GM21529 (cell line): Measurements from ENCODE around the gene VPS33B.
A peak's percentile ranks its signal among the peaks of the same experiment; 100 is the strongest.
"Not testable (repeated sequence)": the region's sequence is repeated elsewhere in the genome, so short reads cannot be mapped to it uniquely, and the experiment has no call there.

ENCODE experiments used
- ATAC-seq: cut with Tn5 transposase; IDR thresholded peaks from one replicate; pipeline ENCODE4 v1.9.1; 2021; ENCODE audit not compliant: unreplicated experiment

Gene VPS33B

DNA sequence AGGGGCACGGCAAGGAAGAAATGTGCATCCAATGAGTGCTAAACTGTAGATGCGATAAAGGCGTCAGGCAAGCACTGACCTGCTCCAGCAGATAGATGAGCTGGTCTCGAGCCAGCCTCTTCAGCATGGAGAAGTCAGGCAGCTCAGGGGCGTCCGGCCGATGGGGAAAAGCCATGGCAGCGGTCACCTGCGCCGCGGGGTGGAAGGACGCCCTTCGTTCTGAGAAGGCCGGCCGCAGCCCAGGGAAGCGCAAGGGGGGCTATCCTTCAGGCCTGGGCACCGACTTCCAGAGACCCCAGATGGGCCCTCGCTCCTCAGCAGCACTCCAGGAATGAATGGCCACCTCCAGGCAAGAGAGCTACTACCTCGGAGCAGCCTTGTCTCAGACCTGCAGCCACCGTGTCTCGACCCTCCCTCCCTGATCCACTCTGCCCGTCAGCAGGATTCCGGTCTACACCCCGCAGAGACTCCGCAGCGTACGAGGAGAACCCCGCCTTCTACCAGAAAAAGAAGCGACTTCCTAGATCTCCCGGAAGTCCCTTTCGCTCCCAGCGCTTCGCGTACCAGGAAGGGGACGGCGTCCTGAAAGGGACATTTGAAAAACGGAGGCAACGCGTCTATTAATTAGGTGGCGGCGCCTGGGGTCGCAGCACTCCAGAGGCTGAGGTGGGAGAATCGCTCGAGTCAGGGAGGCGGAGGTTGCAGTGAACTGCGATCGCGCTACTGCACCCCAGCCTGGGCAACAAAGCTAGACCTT lies at the start of gene VPS33B:
Gene VPS33B, minus strand, starts transcription at position 520 of the 757 bp plus-strand sequence. Its CDS starts 345 bp downstream, at position 175.
- peak; percentile 74 for ATAC-seq

DNA sequence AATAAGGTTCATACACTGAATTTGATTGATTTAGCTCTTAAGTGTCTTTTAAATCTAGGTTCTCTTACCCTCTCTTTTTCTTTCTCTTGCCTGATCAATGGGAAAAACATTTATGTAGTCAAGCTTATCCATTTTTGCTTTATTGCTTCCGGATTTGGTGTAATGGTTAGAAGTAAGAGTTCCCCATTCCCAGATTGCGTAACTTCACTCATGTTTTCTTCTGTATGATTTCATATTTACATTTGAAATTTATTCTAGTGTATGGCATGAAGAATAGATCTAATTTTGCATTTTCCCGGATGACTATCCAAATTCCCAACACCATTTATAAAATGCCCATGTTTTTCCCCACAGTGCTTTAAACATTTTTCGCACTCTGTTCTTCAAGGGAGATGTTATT lies 49.8 kb upstream of the VPS33B start:
- ATAC-seq = no peak

DNA sequence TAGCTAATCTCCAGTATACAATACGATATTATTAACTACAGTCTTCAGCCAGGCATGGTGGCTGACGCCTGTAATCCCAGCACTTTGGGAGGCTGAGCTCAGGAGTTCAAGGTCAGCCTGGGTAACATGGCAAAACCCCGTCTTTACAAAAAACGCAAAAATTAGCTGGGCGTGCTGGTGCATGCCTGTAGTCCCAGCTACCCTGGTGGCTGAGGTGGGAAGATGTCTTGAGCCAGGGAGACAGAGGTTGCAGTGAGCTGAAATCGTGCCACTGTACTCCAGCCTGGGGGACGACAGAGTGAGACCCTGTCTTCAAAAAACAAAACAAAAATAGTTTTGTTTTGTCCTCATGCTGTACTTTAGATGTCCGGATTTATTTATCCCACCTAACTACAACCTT lies 48.5 kb upstream of the VPS33B start:
- ATAC-seq = no peak

DNA sequence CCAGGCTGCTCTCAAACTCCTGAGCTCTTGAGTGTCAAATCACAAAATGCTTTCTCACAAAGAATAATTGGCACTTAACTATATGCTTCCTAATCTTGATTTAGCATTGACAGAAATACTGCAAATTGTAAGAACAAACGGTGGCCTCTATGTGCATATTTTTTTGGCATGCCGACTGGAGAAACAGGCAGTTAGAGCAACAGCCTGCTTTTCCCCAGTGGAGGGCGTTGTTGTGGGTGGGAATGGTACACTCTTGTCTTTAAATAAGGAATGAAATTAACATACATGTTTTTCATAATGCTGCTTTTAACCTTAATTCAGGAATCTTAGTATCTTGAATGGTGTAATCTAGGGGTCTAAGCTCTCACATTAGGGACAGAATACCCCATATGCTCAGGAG lies 46.6 kb upstream of the VPS33B start:
- ATAC-seq = no peak

DNA sequence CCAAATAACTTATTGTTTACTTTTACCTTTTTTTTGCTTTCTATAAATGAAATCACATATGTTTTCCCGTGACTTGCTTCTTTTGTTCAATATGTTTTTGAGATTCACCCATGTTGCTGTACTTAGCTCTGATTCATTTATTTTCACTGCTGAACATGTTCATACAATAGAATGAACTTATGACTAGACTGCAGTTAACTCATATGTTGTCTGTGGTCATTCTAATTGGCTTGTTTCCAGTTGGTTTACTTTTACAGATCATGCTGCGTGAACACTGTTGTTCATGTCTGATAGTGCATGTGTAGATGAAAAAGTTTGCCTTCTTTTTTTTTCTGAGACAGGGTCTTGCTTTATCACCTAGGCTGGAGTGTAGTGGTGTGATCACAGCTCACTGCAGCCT lies 46.0 kb upstream of the VPS33B start:
- no peak for ATAC-seq

DNA sequence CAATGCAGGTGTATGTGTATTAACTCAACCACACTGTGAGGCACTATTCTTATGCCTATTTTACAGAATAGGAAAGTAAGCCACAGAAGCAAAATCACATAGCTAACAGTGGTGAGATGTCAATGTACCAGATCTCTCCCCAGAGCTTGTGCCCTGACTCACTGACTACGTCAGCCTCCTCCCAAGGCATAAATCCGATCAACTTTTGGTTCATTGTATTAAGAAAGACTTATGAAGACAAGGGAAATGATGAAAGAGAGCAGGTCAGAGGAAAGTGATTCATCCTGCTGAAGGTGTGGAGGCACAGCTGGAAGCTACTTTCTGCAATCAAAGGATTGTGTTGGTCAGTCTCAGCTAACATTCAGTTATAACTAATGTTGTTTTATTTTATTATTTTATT lies 44.6 kb upstream of the VPS33B start:
- no peak for ATAC-seq

DNA sequence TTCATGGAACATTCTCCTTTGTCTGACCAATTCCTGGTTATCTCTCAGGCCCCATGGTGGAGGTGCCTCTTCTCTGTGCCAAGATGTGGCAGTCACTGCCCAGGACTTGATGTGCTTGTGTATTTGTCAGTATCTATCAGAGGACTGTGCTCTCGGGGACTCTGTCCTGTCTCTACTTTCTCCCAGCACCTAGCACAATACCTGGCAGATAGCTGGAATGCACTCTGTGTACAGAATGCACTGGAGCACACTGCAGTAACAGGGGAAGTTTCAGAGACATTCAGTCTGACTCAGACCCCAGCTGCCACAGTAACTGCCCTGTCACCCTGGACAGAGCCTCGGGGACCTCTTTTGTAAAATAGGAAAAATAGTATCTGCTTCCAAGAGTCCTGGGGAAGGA lies 43.1 kb upstream of the VPS33B start:
- ATAC-seq = no peak

DNA sequence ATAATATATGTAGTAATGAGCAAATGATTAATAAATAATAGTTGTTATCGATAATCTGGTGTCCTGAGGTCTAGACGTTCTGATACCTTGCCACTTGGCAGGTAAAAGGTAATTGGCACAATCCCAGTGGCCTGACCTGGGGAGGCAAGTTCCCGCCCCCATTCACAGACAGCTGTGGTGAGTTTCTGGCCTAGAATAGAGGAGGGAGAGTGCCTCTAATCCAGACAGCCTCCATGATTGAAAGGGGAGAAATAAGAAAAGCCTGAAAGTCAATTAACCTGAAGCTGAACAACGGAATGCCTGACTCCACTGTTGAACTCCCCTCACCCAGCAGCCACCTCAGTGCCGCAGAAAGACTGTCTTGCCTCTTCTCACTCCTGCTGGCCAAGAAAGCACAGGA lies 39.6 kb upstream of the VPS33B start:
- ATAC-seq = no peak

DNA sequence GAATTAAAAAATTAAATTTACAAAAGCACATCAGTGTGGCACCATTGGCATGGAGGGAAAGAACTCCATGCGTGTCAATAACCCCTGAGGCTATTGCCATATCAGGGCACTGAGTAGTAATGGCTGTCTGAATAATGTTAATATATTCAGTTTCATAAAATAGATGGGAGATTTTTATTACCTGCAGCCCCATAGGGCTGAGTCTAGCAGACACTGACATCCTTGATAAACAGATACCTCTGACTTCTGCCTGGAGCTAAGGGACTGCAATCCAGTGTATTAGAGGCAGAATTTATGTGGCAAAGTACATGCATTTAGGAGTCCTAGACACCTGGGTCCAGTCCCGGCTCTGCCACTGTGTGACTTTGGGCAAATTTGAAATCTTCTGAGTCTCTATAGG lies 38.8 kb upstream of the VPS33B start:
- ATAC-seq = no peak

DNA sequence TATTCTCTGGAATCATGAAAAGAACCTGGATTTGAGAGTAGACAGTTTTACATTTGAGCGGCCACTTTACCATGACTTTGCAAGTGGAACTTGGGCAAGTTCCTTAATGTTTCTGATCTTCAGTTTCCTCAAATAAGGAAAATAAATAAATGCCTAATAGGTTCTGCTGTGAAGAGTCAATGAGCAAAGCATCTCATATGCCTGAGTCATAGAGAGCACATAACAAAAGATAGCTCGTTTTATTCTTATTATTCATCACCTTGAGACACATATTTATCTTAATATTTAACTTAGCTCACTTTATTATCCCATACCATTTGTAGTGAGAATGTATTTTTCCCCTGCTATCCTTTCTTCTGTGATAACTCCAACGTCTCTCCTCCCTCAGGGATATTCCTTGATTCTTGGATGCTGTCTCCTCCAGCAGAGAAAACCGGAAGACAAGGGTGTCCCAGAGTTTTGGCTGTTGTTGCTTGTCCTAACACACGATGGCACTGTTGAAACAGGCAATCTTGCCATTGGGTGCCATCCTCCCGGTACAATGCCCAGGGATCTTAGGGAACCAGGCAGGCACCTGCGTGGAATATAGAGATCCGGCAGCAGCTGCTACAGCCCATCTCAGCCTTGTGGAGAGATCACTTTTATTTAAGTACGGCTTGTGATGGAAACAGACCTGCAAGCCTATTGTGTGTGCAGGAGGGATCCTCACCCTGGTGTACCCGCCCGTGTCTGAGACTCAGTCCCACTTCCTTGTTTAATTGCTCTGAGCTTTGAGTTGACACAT lies 33.3 kb upstream of the VPS33B start:
- peak; percentile 58 for ATAC-seq

DNA sequence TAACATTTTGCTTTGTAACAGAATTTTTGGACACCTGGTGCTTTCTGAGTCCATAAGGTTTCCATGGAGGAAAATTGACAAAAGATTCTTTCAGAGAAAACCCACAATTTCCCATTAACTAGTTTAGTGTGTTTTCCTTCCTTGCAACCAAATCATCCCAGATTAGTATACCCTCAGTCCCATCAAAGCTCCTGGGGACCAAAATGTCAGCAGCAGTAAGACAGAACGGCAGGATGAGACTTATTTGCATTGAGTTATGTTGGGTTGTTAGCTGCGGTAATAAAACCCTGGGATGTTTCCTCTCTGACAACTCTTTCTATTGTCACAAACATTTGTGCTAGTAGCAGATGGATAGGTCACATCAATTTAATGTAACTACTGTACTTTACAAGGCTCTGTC lies 32.4 kb upstream of the VPS33B start:
- no peak for ATAC-seq

DNA sequence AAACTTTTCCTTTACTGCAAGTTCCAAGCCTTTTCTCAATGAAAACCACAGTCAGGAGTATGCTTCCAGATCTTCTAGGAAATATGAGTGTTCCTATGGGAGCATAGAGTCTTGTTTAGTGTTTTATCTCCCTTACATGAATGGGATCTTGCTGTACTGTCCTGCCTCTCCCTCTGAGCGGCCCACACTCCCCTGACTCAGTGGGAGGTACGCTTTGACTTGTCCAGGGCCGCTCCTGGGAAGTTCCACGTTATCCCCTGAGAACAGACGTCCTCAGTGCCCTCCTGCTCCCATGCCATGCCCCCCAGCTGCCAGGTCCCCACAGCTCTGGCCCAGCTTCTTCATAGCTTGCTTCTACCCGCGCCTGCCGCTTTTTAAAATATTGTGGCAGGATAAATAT lies 28.9 kb upstream of the VPS33B start:
- ATAC-seq = no peak

DNA sequence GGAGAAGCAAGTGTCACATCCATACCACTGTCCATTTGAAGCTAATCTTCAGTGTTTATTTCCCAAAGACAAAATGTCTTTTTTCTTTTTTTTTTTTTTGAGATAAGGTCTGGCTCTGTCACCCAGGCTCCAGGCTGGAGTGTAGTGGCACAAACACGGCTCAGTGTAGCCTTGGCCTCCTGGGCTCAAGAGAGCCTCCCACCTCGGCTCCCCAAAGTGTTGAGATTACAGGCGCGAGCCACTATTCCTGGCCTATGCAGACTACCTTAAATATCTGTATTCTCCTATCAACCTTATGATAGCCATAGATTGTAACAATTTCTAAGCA lies 27.7 kb upstream of the VPS33B start:
- ATAC-seq = peak; percentile 21

DNA sequence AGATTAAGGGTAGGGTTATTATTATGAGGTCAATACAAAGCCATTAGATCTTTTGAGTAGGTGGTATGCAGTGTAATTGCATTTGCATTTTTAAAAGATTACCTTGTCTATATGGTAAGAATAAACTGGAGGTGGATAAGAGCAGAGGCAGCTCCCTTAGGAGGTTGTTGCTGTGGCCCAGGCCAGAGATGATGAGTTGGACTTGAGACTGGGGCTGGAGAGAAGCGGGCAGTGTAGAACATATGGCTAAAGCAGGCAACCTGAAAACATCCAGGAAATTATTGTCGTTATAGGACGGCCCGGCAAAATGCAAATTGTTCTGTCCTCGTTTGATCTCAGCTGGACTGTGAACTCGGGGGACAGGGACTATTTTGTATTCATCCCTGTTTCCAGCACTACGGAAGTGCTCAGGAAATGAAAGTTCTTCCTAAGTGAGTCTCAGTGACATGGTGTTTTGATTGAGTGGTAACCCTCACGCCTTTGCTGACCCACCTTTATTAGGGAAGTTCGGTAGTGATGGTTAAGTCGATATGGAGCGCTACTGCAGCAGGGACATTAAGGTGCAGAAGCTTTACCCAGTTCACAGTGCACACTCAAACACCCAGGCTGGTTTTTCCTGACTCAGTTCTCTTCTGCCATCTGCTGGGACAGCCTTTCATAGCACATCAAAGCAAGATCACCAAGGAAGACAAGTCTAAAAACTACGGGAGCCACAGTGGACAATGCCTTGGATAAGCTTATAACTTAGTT lies 27.2 kb upstream of the VPS33B start:
- peak; percentile 93 for ATAC-seq

DNA sequence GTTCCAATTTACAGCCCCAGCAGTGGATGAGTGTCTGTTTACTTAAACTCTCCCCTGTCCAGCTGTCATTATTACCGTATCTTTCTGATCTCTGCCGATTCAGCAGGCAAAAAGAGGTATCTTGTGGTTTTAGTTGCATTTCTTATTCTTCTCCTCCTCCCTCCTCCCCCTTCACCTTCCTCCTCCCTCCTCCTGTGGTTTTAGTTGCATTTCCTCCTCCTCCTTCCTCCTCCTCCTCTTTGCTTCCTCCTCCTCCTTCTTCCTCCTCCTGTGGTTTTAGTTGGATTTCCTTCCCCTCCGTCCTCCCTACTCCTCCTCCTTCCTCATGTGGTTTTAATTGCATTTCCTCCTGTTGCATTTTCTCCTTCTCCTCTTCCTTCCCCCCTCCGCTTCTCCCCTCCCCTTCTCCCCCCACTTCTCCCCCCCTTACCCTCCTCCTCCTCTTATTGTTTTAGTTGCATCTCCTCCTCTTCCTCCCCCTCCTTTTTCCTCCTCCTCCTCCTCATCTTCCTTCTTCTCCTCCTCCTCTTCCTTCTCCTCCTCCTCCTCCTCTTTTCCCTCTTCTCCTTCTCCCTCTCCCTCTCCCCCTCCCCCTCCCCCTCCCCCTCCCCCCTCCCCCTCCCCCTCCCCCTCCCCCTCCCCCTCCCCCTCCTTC lies 25.3 kb upstream of the VPS33B start:
- ATAC-seq = no peak

DNA sequence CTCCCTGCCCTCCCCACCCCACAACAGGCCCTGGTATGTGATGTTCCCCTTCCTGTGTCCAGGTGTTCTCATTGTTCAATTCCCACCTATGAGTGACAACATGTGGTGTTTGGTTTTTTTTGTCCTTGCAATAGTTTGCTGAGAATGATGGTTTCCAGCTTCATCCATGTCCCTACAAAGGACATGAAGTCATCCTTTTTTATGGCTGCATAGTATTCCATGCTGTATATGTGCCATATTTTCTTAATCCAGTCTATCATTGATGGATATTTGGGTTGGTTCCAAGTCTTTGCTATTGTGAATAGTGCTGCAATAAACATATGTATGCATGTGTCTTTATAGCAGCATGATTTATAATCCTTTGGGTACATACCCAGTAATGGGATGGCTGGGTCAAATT lies 23.7 kb upstream of the VPS33B start:
- not testable (repeated sequence) for ATAC-seq

DNA sequence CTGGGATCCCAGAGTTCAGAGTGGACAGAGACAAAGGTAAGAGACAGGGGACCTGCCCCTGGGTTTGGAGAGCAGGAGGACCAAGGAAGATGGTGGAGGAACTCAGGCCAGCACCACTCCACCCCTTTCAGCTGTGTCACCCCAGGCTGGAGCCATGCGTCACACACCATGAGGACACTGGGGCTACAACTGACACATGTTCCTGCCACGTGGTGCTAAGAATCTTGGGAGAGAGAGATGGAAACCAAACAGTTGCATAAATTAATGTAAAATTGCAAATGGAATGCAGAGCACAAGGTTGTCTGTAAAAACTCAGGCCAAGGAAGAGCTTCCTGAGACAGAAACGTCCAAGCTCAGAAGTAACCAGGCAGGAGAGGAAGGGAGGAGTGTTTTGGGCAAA lies 22.7 kb upstream of the VPS33B start:
- no peak for ATAC-seq

DNA sequence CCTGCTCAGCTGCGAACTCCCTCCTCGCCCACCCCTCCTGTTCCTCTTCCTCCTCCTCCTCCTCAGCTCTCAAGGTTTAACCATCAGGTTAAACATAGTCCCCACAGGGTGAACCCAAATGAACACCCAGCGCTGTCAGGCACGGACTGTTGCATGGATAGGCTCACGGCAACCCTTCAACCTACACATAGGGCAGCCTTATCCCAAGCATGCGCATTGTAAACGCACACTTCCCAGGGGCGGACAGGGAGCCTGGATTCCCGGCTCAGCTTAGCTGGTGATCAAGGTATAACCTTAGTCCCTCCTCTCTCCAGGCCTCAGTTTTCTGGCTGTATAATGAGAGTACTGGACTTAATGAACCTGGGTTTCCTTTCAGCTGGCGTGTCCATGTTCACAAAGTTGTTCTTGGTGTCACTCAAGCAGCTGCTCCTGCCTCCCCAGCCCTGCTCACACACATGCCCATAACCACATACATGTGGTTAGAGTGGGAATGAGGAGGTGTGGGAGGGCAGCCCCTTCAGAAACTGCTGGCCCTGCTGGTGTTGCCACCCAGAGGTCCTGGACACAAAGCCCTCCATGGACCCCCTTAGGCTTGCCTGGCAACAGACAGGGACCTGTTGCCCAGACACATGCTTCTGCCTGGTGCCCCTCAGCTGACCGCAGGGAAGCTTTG lies 20.9 kb upstream of the VPS33B start:
- no peak for ATAC-seq

DNA sequence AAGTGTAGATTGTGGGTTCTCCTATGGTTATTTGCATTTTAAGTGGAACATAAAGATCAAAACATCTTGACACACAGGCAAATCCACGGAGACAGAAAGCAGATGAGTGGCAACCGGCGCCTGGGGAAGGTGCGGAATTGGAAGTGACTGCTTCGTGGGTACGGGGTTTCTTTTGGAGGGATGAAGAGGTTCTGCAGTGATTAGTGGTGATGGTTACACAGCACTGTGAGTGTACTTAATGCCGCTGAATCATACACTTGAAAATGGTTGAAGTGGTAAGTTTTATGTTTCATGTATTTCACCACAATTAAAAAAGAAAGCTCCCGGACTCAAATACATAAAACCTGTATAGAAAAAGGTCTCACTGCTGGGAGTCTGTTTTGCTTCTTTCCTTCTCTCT lies 18.5 kb upstream of the VPS33B start:
- ATAC-seq = no peak

DNA sequence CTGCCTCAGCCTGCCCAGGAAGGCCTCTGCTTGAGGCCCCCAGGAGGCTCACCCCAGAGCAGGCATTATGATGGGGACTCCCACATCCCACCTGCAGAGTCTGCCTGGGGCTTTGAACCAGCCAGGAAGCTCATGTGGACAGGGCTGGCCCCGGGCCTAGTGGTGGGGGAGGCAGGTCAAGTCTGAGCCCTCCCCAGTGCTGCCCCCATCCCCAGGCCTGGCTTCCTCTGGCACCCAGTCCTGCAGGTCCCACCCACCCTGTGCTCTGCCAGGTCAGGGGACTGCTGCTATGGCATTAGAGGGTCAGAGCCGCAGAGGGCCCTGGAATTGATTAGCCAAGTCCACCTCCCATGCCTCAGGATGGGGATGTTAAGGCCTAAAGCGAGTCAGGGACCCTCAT lies 17.6 kb upstream of the VPS33B start:
- ATAC-seq = no peak
